Medulla oblongata (tissue), 1 donor: ENCODE data around the gene MYH11.
"Not testable (repeated sequence)": the region's sequence is repeated elsewhere in the genome, so short reads cannot be mapped to it uniquely, and the experiment has no call there.

Source experiments
- DNase-seq: peaks from one replicate; pipeline ENCODE4 v3.0.0-alpha.2; 2015; ENCODE audit errors: extremely low spot score

MYH11 gene

GRCh38 chr16:15751940-15752339, 104.9 kb downstream of the MYH11 start:
- DNase-seq, result no peak

GRCh38 chr16:15749985-15750384, 106.8 kb downstream of the MYH11 start:
- no peak for DNase-seq

- no peak for DNase-seq
These were observed 107.5 kb downstream of the MYH11 start for GRCh38 chr16:15749371-15749770.

GRCh38 chr16:15748654-15749053, 108.2 kb downstream of the MYH11 start:
- DNase-seq, result no peak

GRCh38 chr16:15747937-15748336, 108.9 kb downstream of the MYH11 start:
- DNase-seq, result no peak

GRCh38 chr16:15746332-15746731, 110.5 kb downstream of the MYH11 start:
- DNase-seq, result no peak

GRCh38 chr16:15743657-15744056, 113.2 kb downstream of the MYH11 start:
- no peak for DNase-seq

GRCh38 chr16:15742716-15743115, 114.1 kb downstream of the MYH11 start:
- DNase-seq, result no peak

- no peak for DNase-seq
These were observed 115.5 kb downstream of the MYH11 start for GRCh38 chr16:15741207-15741871.

GRCh38 chr16:15739950-15740349, 116.9 kb downstream of the MYH11 start:
- no peak for DNase-seq

- DNase-seq, result no peak
These were observed 117.4 kb downstream of the MYH11 start for GRCh38 chr16:15739464-15739863.

- no peak for DNase-seq
These were observed 119.6 kb downstream of the MYH11 start for GRCh38 chr16:15737140-15737644.

- no peak for DNase-seq
These were observed 120.3 kb downstream of the MYH11 start for GRCh38 chr16:15736529-15736928.

GRCh38 chr16:15735610-15736009, 121.2 kb downstream of the MYH11 start:
- DNase-seq, result no peak

GRCh38 chr16:15732416-15732815, 124.4 kb downstream of the MYH11 start:
- DNase-seq, result no peak

- no peak for DNase-seq
These were observed 127.7 kb downstream of the MYH11 start for GRCh38 chr16:15729152-15729551.

- not testable (repeated sequence) for DNase-seq
These were observed 129.1 kb downstream of the MYH11 start for GRCh38 chr16:15727697-15728096.

- DNase-seq, result no peak
These were observed 130.1 kb downstream of the MYH11 start for GRCh38 chr16:15726715-15727114.

GRCh38 chr16:15725641-15726240, 131.1 kb downstream of the MYH11 start:
- no peak for DNase-seq

GRCh38 chr16:15723808-15724207, 133.0 kb downstream of the MYH11 start:
- no peak for DNase-seq

- no peak for DNase-seq
These were observed 135.8 kb downstream of the MYH11 start for GRCh38 chr16:15721018-15721417.

- no peak for DNase-seq
These were observed 140.0 kb downstream of the MYH11 start for GRCh38 chr16:15716694-15717447.

- no peak for DNase-seq
These were observed 141.6 kb downstream of the MYH11 start for GRCh38 chr16:15715221-15715620.
